ENCODE measurements around the gene EEA1. TPM values are rescaled to one million over a fixed set of nuclear protein-coding genes. Genes with fewer than 3 reads are reported as not detected.
A peak's percentile ranks its signal among the peaks of the same experiment; 100 is the strongest.

The EEA1 gene
- total RNA-seq, 1 donor from 2014 or later = 11.0 TPM

DNA sequence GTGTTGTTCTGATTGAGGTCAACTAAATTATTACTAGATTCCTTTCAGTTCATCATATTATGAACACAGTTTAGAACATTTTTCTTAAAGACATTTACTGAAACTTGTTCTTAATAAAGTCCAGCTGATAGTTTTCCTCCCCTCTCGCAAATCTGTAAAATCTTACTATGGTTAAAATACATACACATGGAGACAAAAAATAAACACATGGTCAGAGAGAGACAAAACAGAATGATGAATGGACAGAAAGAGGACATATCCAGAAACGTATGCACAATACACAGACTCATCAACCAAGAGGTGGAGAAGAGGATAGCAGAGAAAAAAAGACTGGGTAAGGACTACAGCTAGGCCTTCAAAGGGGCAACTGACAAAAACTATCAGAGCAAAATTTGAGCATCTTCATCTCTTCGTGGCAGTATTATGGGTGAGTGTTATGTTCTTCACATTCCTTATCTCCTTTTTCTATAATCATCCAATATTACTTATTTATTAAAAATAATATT lies 38.4 kb downstream of the EEA1 start:
- no peak for DNase-seq (ENCODE audit: low read depth in 2 of 2)

- DNase-seq (ENCODE audit: low read depth in 2 of 2) = no peak
Measured at GRCh38 chr12:92886131-92886530, 43.0 kb downstream of the EEA1 start.

DNA sequence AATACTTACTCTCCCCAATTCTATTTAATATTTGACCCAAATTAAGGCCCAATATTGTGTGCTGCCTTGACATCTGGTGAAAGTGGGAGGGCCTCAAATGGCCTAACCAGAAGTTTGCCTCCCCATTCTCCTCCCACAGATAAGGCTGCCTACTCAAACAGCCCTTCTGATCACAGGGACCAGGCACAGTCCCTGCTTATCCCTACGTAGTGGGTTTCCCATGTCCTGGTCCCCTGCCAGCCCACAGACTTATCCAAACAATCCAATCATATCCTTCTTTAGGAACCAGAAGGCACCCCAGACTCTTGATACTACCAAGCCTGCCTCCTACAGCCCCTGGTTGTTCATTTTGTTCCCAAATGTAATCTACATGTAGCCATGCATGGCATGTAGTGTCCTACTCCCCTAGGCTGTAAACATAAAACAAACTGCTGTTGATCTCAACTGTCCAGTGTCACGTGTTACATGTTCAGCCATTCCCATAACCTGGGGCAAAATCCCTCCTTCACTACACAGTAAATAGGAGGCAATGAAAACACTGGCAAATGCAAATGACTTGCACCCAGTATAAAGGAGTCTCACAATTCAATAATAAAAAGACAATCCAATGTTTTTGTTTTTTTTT lies 49.3 kb downstream of the EEA1 start:
- no peak for DNase-seq (ENCODE audit: low read depth in 2 of 2)

- no peak for DNase-seq (ENCODE audit: low read depth in 2 of 2)
Measured at GRCh38 chr12:92877904-92878303, 51.2 kb downstream of the EEA1 start.

- no peak for DNase-seq (ENCODE audit: low read depth in 2 of 2)
Measured at GRCh38 chr12:92876496-92876895, 52.6 kb downstream of the EEA1 start.

GRCh38 chr12:92871116-92871515 lies 58.0 kb downstream of the EEA1 start:
- no peak for DNase-seq (ENCODE audit: low read depth in 2 of 2)

DNA sequence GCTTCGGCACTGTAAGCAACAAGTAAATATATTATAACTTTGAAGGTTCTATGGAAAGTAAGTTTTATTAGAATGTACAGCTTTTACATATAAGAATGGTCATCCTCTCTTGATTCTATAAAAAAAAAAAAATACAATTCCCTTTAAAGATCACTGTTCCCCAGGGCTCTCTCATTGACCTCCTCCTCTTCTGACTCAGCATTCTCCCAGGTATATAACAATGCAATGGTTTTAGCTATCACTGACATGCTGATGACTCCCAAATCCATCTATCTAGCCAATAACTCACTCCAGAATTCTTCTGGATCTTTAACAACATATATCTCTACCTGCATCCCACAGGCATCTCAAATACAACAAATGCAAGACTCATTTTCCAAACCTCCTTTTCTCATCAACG lies 62.7 kb downstream of the EEA1 start:
- no peak for DNase-seq (ENCODE audit: low read depth in 2 of 2)

- no peak for DNase-seq (ENCODE audit: low read depth in 2 of 2)
Measured at GRCh38 chr12:92863251-92863650, 65.8 kb downstream of the EEA1 start.

- no peak for DNase-seq (ENCODE audit: low read depth in 2 of 2)
Measured at GRCh38 chr12:92861381-92861780, 67.7 kb downstream of the EEA1 start.

- no peak for DNase-seq (ENCODE audit: low read depth in 2 of 2)
Measured at GRCh38 chr12:92860521-92860920, 68.6 kb downstream of the EEA1 start.

DNA sequence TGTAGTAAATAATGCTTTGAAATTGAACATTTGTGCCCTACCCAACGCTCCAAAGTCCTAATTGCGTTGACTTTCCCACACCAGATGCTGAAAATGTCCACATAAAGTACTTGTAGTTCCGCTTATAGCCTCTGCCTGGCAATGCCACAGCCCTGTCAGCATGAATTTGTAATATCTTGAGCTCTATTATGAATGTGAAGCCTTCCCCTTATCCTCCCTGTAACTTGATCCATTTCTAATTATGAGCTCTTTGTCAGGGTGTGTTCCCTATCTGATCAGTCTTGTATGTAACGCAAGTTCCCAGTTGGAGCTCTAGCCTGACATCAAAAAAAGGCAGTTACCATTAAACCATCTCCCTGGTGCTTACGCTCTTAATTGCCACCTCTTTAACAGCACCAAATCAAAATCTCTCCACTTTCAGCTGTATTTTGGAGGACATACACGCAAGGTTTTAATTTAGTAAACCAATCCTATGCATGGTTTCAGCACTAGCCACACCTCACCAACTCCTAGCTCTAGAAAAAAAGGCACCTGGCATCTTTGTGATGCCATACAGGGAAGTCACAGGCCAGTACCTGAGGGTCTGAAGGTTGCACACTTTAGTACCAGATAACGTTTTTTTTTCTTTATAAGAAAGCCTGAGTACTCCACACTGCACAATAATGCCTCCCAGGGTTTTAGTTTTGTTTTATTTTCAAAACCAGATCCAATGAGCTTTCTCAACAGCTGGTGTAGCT lies 69.3 kb downstream of the EEA1 start:
- DNase-seq (ENCODE audit: low read depth in 2 of 2) = no peak

DNA sequence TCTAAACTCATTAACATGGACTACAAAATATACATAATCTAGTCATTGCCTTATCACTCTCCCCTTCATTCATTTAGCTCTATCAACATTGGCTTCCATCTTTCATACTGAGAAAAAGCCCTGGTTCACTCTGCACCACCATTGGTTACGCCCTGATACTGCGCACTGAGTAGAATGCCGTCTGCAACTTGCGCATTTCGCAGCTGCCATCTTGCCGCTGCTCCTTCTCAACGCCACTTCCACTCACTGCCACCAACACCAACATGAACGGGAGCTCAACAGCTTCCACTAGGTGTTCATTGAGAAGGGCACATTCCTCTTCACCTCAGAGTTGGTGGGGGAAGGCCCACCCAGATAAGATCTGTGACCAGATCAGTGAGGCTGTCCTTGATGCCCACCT lies 71.3 kb downstream of the EEA1 start:
- no peak for DNase-seq (ENCODE audit: low read depth in 2 of 2)

- DNase-seq (ENCODE audit: low read depth in 2 of 2) = no peak
Measured at GRCh38 chr12:92854344-92854743, 74.8 kb downstream of the EEA1 start.

DNA sequence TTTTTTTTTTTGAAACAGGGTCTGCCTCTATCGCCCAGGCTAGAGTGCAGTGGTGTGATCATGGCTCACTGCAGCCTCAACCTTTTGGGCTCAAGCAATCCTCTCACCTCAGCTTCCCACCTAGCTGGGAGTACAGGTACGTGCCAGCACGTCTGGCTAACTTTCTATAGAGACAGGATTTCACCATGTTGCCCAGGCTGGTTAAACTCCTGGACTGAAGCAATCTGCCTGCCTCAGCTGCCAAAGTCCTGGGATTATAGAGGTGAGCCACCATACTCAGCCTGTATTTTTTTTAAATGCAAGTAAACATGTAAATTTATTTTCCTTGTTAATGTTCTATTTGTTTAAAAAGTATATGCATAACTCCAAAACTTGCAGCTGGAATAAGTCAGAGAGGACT lies 80.4 kb downstream of the EEA1 start:
- no peak for DNase-seq (ENCODE audit: low read depth in 2 of 2)

- DNase-seq (ENCODE audit: low read depth in 2 of 2) = no peak
Measured at GRCh38 chr12:92847368-92847767, 81.7 kb downstream of the EEA1 start.

GRCh38 chr12:92845329-92845728 lies 83.8 kb downstream of the EEA1 start:
- no peak for DNase-seq (ENCODE audit: low read depth in 2 of 2)

- DNase-seq (ENCODE audit: low read depth in 2 of 2) = no peak
Measured at GRCh38 chr12:92844151-92844763, 84.8 kb downstream of the EEA1 start.

DNA sequence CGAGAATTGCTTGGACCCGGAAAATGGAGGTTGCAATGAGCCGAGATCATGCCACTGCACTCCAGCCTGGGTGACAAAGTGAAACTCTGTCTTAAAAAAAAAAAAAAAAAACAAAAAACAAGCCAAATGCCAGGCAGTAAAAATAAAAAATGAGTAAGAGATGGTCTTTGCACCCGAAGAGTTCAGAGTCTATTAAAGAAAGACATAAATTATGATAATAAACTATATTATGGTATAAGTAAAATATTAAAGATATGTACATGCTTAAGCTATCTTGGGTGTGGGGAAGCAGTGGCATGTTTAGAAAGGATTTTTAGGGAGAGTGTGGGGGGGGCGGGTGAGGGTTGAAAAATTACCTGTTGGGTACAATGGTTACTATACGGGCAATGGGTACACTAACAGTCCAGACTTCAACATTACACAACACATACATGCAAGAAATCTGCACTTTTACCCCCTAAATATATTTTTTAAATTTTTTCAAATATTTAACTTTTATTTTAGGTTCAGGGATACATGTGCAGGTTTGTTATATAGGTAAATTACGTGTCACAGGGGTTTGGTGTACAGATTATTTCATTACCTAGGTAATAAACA lies 99.3 kb downstream of the EEA1 start:
- no peak for DNase-seq (ENCODE audit: low read depth in 2 of 2)

DNA sequence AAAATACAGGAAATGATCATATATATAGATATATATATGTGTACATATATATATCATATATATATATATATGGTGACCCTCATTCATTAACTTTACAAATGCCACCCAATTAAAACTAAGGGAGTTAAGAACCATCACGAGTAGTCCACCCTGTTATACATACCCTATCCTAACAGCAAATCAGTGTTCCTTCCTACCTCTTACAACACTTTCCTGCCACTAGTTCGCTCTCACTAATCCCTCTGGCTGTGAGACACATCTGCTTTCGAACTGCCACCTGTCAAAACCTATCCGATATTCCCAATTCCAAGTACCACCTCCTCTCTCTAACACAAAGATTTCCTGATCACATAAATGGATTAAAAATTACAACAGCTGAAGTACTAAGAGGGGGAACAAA lies 100.5 kb downstream of the EEA1 start:
- DNase-seq (ENCODE audit: low read depth in 2 of 2) = no peak

DNA sequence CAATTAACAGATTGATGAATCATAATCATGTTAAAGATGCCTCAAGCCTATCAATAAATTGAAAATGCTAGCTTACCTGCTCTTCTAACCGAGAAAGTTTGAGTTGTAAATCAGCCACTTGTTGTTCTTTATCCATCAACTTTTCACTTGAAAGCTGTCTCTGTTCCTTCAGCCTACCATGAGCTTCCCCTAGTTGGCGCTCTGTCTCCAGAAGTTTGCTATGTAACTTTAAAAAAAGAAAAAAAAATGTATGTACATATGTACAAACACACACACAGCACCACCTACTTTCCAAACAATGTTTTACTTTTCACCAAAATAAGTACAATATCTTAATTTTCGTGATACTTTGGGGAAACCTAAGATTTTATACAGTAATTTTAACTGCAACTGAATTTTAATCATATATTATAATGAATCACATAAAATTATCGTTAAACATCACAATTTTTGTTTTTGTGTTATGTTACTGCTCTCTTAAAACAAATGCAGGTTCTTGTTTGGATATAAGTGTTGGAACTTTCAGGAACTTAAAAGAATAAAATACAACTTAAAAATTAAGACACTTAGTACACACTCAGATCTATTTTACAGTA lies 101.2 kb downstream of the EEA1 start:
- DNase-seq (ENCODE audit: low read depth in 2 of 2) = peak; percentile 36 to 65

GRCh38 chr12:92821142-92821541 lies 108.0 kb downstream of the EEA1 start:
- peak in 1 of 2 donors; percentile 44 for DNase-seq (ENCODE audit: low read depth in 2 of 2)

DNA sequence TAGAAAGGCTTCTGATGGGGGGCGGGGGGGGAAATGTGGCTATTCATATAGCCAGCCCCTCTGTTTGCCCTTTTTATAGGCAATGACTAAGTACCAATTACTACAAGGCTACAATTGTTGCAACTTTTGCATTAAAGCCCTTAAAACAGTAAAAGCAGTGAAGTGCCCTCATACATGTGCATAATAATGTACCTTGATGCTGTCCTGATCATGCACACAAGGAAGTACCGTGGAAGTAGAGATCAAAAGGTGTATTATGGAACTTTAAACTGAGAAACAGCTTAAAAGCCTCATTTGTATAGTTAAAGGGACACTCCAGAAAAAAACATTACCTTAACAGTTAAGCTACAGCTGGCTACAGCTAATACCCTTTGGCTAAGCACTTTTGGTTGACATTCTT lies 114.5 kb downstream of the EEA1 start:
- DNase-seq (ENCODE audit: low read depth in 2 of 2) = no peak
